HEK293 (cell line): ENCODE data around the gene KIAA0319L.

Experiments used
- CTCF ChIA-PET: fragments of 350-600 bp; formaldehyde crosslinking; extraction: SDS; loops from one replicate; lab custom pipeline; 2021; ENCODE audit warnings: antibody characterized with exemption; lab: Yijun Ruan, JAX
- POLR2A ChIA-PET: fragments of 300-600 bp; formaldehyde crosslinking; extraction: SDS; loops from one replicate; lab custom pipeline; 2020; ENCODE audit warnings: antibody characterized with exemption, inconsistent platforms; lab: Yijun Ruan, JAX
- H3K27ac ChIP-seq: fragments of 200-500 bp; sonication (Bioruptor generic); 2 replicates; pipeline ENCODE4 v1.5.1; 2014; ENCODE audit warnings: low read depth, low read length, control low read depth, inconsistent platforms; ENCODE audit errors: extremely low read depth
- H3K36me3 ChIP-seq, 2 experiments: fragments of 200-500 bp in 1 of 2; sonication (Bioruptor generic) in 1 of 2; 1 replicate in 1 of 2; 2 replicates in 1 of 2; pipeline ENCODE4 v1.5.1; 2014 to 2017; ENCODE audit warnings: inconsistent platforms in 2 of 2, low read length in 2 of 2; ENCODE audit not compliant: control insufficient read depth in 2 of 2, insufficient read depth in 1 of 2
- H3K4me1 ChIP-seq: fragments of 200-500 bp; sonication (Bioruptor generic); 2 replicates; pipeline ENCODE4 v1.5.1; 2014; ENCODE audit warnings: mild to moderate bottlenecking, low read length, inconsistent platforms; ENCODE audit not compliant: control insufficient read depth, insufficient read depth
- H3K4me3 ChIP-seq: 2 replicates; pipeline ENCODE4 v1.5.1; 2011; ENCODE audit warnings: low read depth, mild to moderate bottlenecking, control low read depth, low read length, moderate library complexity
- H3K9me3 ChIP-seq: fragments of 200-500 bp; sonication (Bioruptor generic); 2 replicates; pipeline ENCODE4 v1.5.1; 2014; ENCODE audit warnings: low read depth, low read length, inconsistent platforms; ENCODE audit not compliant: control insufficient read depth, insufficient read depth
- BCL11A ChIP-seq: fragments of 450-650 bp; formaldehyde crosslinking; IDR thresholded peaks from 2 replicates; pipeline ENCODE4 v1.5.1; 2016; ENCODE audit warnings: low read depth, missing biosample characterization, missing genetic modification characterization
- EGR2 ChIP-seq: fragments of 450-650 bp; formaldehyde crosslinking; IDR thresholded peaks from 2 replicates; pipeline ENCODE4 v1.5.1; 2016; ENCODE audit warnings: low read depth, missing biosample characterization, missing genetic modification characterization
- HOXA7 ChIP-seq: sonication (generic); formaldehyde crosslinking; IDR thresholded peaks from 2 replicates; pipeline ENCODE4 v1.8.1; 2022; ENCODE audit warnings: missing genetic modification reagents, borderline replicate concordance
- OVOL3 ChIP-seq: fragments of 450-650 bp; formaldehyde crosslinking; IDR thresholded peaks from 2 replicates; pipeline ENCODE4 v1.5.1; 2016; ENCODE audit warnings: missing biosample characterization, missing genetic modification characterization
- SCRT1 ChIP-seq: fragments of 450-650 bp; formaldehyde crosslinking; IDR thresholded peaks from 2 replicates; pipeline ENCODE4 v1.5.1; 2016; ENCODE audit warnings: missing biosample characterization, missing genetic modification characterization, borderline replicate concordance
- TCF7L2 ChIP-seq: IDR thresholded peaks from 2 replicates; pipeline ENCODE4 v1.6.1; 2011; ENCODE audit warnings: low read depth, mild to moderate bottlenecking, inconsistent platforms, low read length, moderate library complexity, borderline replicate concordance
- ZIC2 ChIP-seq: fragments of 450-650 bp; formaldehyde crosslinking; IDR thresholded peaks from 2 replicates; pipeline ENCODE4 v1.5.1; 2016; ENCODE audit warnings: missing biosample characterization, missing genetic modification characterization
- ZNF114 ChIP-seq: fragments of 450-650 bp; formaldehyde crosslinking; IDR thresholded peaks from 2 replicates; pipeline ENCODE4 v1.5.0; 2017; ENCODE audit warnings: missing biosample characterization, missing genetic modification characterization
- ZNF121 ChIP-seq: fragments of 450-650 bp; formaldehyde crosslinking; IDR thresholded peaks from 2 replicates; pipeline ENCODE4 v1.5.1; 2016; ENCODE audit warnings: missing biosample characterization, missing genetic modification characterization
- ZNF175 ChIP-seq: fragments of 450-650 bp; formaldehyde crosslinking; IDR thresholded peaks from 2 replicates; pipeline ENCODE4 v1.5.1; 2016; ENCODE audit warnings: missing biosample characterization, missing genetic modification characterization
- ZNF23 ChIP-seq: fragments of 450-650 bp; formaldehyde crosslinking; IDR thresholded peaks from 2 replicates; pipeline ENCODE4 v1.5.1; 2016; ENCODE audit warnings: missing biosample characterization, missing genetic modification characterization, borderline replicate concordance
- ZNF433 ChIP-seq: fragments of 450-650 bp; formaldehyde crosslinking; IDR thresholded peaks from 2 replicates; pipeline ENCODE4 v1.5.1; 2016; ENCODE audit warnings: missing biosample characterization, missing genetic modification characterization, low read depth
- ZNF501 ChIP-seq: fragments of 450-650 bp; formaldehyde crosslinking; IDR thresholded peaks from 2 replicates; pipeline ENCODE4 v1.5.1; 2016; ENCODE audit warnings: missing biosample characterization, missing genetic modification characterization
- ZNF558 ChIP-seq: fragments of 450-650 bp; formaldehyde crosslinking; IDR thresholded peaks from 2 replicates; pipeline ENCODE4 v1.5.1; 2016; ENCODE audit warnings: missing biosample characterization, missing genetic modification characterization
- ZNF600 ChIP-seq: fragments of 450-650 bp; formaldehyde crosslinking; IDR thresholded peaks from 2 replicates; pipeline ENCODE4 v1.5.1; 2016; ENCODE audit warnings: missing biosample characterization, missing genetic modification characterization
- ZNF623 ChIP-seq: fragments of 450-650 bp; formaldehyde crosslinking; IDR thresholded peaks from 2 replicates; pipeline ENCODE4 v1.5.1; 2016; ENCODE audit warnings: missing biosample characterization, missing genetic modification characterization
- ZNF747 ChIP-seq: fragments of 450-650 bp; formaldehyde crosslinking; IDR thresholded peaks from 2 replicates; pipeline ENCODE4 v1.5.1; 2016; ENCODE audit warnings: missing biosample characterization, missing genetic modification characterization
- ZSCAN30 ChIP-seq: fragments of 450-650 bp; IDR thresholded peaks from 2 replicates; pipeline ENCODE4 v1.5.1; 2018; ENCODE audit warnings: missing biosample characterization, mild to moderate bottlenecking, missing genetic modification characterization, moderate library complexity
- TF ChIP-seq, protein P1 (sequence below): fragments of 450-650 bp; formaldehyde crosslinking; IDR thresholded peaks from 2 replicates; pipeline ENCODE4 v1.5.1; 2016; ENCODE audit warnings: missing biosample characterization, missing genetic modification characterization
- TF ChIP-seq, protein P2 (sequence below): fragments of 450-650 bp; formaldehyde crosslinking; IDR thresholded peaks from 2 replicates; pipeline ENCODE4 v1.5.1; 2016; ENCODE audit warnings: missing biosample characterization, missing genetic modification characterization, borderline replicate concordance
- TF ChIP-seq, protein P3 (sequence below): fragments of 450-650 bp; formaldehyde crosslinking; IDR thresholded peaks from 2 replicates; pipeline ENCODE4 v1.5.1; 2016; ENCODE audit warnings: missing biosample characterization, missing genetic modification characterization

KIAA0319L gene

DNA sequence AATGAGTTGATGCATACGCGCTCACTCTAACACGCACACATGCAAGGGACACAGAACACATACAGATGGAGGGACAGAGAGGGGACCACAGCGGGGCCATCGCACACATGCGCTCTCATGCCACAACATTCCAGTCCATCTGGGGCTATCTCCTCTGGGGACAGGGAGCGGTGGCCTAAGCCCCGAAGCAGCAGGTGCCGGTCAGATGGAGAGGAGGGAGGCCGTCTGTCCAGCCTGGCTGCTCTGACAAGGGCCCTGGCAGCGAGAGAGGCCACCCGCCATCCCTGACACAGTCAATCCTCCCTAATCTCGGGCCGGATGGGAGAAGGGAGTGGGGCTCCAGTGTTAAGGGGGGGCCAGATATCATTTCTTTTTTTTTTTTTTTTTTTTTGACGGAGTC is 123.5 kb downstream of the KIAA0319L start:
- H3K27ac ChIP-seq, result no peak overlapping the region
- H3K4me1 ChIP-seq, result no peaks in the 10 kb centered on the region
- H3K9me3 ChIP-seq, result no peaks in the 10 kb centered on the region
- TF ChIP-seq ZNF23 (tag by site-specific recombination), result no peak
- TF ChIP-seq ZNF501 (tag by site-specific recombination), result no peak
- TF ChIP-seq OVOL3 (tag by site-specific recombination), result no peak
- no peak for TF ChIP-seq ZNF600 (tag by site-specific recombination)
- no peak for TF ChIP-seq ZNF121 (tag by site-specific recombination)
- TF ChIP-seq, all 188 proteins: peak for 0
- Histone ChIP-seq H3K4me3 (no peak overlapping the region), H3K36me3 (peaks cover 3 to 78% of the 10 kb centered on the region in 2 experiments; a peak in 2 of 3 replicates)
- CTCF ChIA-PET, result no interaction called here
- POLR2A ChIA-PET, result no interaction called here

DNA sequence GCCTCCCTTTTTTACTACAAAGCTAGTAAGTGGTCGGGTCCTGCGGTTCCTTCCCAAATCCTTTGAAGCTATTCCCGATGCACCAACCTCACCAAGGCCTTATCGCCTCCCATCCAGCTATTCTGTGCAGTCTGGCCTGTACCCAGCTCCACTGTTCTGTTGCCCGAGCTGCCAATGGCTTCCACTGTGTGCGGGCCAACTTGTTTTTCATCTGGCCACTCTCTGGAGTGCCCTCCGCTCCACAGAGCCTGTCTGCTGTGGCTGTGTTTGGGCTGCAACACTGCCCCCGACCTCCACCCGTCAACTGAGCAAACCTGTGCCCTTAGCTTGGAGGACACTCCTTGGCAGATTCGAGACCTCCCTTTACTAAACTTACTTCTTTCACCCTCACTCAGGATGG is 125.0 kb downstream of the KIAA0319L start:
- TF ChIP-seq HOXA7 (CRISPR knock-in tag) (no peak), ZIC2 (tag by site-specific recombination) (no peak), SCRT1 (tag by site-specific recombination) (no peak), ZNF114 (no peak), TCF7L2 (no peak), ZNF747 (tag by site-specific recombination) (no peak)
- TF ChIP-seq, protein P1, sequence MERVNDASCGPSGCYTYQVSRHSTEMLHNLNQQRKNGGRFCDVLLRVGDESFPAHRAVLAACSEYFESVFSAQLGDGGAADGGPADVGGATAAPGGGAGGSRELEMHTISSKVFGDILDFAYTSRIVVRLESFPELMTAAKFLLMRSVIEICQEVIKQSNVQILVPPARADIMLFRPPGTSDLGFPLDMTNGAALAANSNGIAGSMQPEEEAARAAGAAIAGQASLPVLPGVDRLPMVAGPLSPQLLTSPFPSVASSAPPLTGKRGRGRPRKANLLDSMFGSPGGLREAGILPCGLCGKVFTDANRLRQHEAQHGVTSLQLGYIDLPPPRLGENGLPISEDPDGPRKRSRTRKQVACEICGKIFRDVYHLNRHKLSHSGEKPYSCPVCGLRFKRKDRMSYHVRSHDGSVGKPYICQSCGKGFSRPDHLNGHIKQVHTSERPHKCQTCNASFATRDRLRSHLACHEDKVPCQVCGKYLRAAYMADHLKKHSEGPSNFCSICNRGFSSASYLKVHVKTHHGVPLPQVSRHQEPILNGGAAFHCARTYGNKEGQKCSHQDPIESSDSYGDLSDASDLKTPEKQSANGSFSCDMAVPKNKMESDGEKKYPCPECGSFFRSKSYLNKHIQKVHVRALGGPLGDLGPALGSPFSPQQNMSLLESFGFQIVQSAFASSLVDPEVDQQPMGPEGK, result no peak
- ChIA-PET POLR2A (interaction anchor here (0.6 to 0.8 kb wide), 2 partner anchors 38 to 588 kb away, joined by 4 read pairs; no protein-coding TSS in a partner anchor), CTCF (interaction anchor here (1.2 to 1.8 kb wide), 2 partner anchors 13 to 18 kb away, joined by 4 to 7 read pairs; no protein-coding TSS in a partner anchor)
- Histone ChIP-seq H3K9me3 (no peaks in the 10 kb centered on the region), H3K4me3 (no peak overlapping the region), H3K4me1 (no peaks in the 10 kb centered on the region), H3K36me3 (peaks cover 3 to 74% of the 10 kb centered on the region in 2 experiments; a peak in 2 of 3 replicates), H3K27ac (no peak overlapping the region)

DNA sequence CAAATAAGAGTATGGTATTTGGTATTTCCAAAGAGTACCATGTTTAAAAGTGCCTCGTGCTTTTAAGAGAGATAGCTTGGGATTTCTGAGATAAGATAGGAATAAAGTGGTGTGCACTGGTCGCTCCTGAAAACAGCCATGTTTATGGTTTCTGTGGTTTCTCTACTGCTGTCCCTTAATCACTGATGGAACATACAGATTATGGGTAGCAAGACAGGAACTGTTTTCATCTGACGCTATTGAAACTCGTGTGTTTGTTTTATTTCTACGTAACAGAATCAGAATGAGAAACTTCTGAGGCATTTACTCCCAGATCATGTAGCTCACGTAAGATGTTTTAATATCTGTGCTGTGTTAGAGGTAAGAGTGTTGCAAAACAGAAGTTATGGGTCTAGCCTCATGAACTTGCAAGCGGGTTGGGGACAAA is 126.0 kb downstream of the KIAA0319L start:
- ChIA-PET POLR2A (interaction anchor here (0.8 kb wide), 1 partner anchor 587 kb away, joined by 4 read pairs; no protein-coding TSS in a partner anchor), CTCF (interaction anchor here (1.2 to 1.8 kb wide), 2 partner anchors 14 to 19 kb away, joined by 4 to 7 read pairs; no protein-coding TSS in a partner anchor)
- Histone ChIP-seq H3K27ac (no peak overlapping the region), H3K4me3 (no peak overlapping the region), H3K36me3 (peaks cover 3 to 71% of the 10 kb centered on the region in 2 experiments; a peak in 2 of 3 replicates), H3K4me1 (no peaks in the 10 kb centered on the region), H3K9me3 (no peaks in the 10 kb centered on the region)
- TF ChIP-seq ZNF623 (tag by site-specific recombination), result no peak
- no peak for TF ChIP-seq ZNF558

DNA sequence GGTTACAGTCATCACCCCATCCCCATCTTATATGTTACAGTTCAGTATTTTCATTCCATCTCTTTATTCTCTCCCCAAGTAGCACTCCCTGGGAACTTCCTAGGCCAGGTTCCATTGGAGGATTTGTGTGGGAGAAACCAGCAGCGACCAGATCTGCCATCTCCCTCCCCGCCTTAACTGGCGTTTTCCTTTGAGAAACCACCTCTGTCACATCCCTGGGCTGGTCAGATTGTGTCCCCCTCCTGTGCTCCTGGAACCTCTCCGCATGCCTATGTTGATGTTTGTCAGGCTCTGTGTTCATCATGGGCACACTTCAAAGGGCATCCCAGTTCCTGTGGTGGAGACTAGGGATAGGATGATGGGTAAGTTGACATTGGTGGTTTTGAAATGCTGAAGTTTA is 126.4 kb downstream of the KIAA0319L start:
- no peaks in the 10 kb centered on the region for H3K9me3 ChIP-seq
- POLR2A ChIA-PET, result no interaction called here
- no peak overlapping the region for H3K4me3 ChIP-seq
- H3K36me3 ChIP-seq, result peaks cover 3 to 69% of the 10 kb centered on the region in 2 experiments; a peak in 2 of 3 replicates
- CTCF ChIA-PET, result no interaction called here
- no peak overlapping the region for H3K27ac ChIP-seq
- H3K4me1 ChIP-seq, result no peaks in the 10 kb centered on the region
- TF ChIP-seq ZSCAN30 (tag by site-specific recombination), result no peak
- TF ChIP-seq, protein P2, sequence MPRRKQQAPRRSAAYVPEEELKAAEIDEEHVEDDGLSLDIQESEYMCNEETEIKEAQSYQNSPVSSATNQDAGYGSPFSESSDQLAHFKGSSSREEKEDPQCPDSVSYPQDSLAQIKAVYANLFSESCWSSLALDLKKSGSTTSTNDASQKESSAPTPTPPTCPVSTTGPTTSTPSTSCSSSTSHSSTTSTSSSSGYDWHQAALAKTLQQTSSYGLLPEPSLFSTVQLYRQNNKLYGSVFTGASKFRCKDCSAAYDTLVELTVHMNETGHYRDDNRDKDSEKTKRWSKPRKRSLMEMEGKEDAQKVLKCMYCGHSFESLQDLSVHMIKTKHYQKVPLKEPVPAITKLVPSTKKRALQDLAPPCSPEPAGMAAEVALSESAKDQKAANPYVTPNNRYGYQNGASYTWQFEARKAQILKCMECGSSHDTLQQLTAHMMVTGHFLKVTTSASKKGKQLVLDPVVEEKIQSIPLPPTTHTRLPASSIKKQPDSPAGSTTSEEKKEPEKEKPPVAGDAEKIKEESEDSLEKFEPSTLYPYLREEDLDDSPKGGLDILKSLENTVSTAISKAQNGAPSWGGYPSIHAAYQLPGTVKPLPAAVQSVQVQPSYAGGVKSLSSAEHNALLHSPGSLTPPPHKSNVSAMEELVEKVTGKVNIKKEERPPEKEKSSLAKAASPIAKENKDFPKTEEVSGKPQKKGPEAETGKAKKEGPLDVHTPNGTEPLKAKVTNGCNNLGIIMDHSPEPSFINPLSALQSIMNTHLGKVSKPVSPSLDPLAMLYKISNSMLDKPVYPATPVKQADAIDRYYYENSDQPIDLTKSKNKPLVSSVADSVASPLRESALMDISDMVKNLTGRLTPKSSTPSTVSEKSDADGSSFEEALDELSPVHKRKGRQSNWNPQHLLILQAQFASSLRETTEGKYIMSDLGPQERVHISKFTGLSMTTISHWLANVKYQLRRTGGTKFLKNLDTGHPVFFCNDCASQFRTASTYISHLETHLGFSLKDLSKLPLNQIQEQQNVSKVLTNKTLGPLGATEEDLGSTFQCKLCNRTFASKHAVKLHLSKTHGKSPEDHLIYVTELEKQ (tag by site-specific recombination), result no peak
- TF ChIP-seq ZNF433 (tag by site-specific recombination), result no peak
- TF ChIP-seq, protein P3, sequence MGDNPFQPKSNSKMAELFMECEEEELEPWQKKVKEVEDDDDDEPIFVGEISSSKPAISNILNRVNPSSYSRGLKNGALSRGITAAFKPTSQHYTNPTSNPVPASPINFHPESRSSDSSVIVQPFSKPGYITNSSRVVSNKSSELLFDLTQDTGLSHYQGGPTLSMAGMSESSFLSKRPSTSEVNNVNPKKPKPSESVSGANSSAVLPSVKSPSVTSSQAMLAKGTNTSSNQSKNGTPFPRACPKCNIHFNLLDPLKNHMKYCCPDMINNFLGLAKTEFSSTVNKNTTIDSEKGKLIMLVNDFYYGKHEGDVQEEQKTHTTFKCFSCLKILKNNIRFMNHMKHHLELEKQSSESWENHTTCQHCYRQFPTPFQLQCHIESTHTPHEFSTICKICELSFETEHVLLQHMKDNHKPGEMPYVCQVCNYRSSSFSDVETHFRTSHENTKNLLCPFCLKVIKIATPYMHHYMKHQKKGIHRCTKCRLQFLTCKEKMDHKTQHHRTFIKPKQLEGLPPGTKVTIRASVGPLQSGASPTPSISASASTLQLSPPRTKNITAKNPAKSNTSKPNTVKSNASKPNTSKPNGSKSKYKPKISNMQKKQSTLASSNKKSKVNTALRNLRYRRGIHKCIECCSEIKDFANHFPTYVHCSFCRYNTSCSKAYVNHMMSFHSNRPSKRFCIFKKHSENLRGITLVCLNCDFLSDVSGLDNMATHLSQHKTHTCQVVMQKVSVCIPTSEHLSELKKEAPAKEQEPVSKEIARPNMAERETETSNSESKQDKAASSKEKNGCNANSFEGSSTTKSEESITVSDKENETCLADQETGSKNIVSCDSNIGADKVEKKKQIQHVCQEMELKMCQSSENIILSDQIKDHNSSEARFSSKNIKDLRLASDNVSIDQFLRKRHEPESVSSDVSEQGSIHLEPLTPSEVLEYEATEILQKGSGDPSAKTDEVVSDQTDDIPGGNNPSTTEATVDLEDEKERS (tag by site-specific recombination), result no peak
- TF ChIP-seq BCL11A (tag by site-specific recombination), result no peak
- no peak for TF ChIP-seq ZNF175 (tag by site-specific recombination)
- no peak for TF ChIP-seq EGR2 (tag by site-specific recombination)
